ENCODE measurements around the gene NT5M. TPM values are rescaled to one million over a fixed set of nuclear protein-coding genes. Genes with fewer than 3 reads are reported as not detected.

The NT5M gene
- total RNA-seq, 4 donors from 2014 or later, result 3.7 to 15.7 (median 8.0) TPM

GRCh38 chr17:17343160-17343735 lies 40.1 kb downstream of the NT5M start:
- intact Hi-C loops (cut with DNase I; ENCODE audit: low total_unique reads), result no loop called here
- no peak overlapping the region for H3K27ac ChIP-seq
- no peak for DNase-seq
- no peak for TF ChIP-seq CTCF (IDR thresholded peaks at IDR 0.05 in 4 of 5, conservative IDR thresholded peaks at IDR 0.05 in 1 of 5)
- no peak for TF ChIP-seq POLR2A (IDR thresholded peaks at IDR 0.05)
- ATAC-seq, result no peak
- no peak overlapping the region for H3K4me3 ChIP-seq
- H3K36me3 ChIP-seq, result no peaks in the 10 kb centered on the region
- no peaks in the 10 kb centered on the region for H3K9me3 ChIP-seq
- H3K4me1 ChIP-seq, result peaks cover 0 to 9% of the 10 kb centered on the region in 2 donors
- no peaks in the 10 kb centered on the region for H3K27me3 ChIP-seq
- in situ Hi-C loops (cut with MboI; ENCODE audit: low sequenced_read_pairs in 4 of 4), result no loop called here

DNA sequence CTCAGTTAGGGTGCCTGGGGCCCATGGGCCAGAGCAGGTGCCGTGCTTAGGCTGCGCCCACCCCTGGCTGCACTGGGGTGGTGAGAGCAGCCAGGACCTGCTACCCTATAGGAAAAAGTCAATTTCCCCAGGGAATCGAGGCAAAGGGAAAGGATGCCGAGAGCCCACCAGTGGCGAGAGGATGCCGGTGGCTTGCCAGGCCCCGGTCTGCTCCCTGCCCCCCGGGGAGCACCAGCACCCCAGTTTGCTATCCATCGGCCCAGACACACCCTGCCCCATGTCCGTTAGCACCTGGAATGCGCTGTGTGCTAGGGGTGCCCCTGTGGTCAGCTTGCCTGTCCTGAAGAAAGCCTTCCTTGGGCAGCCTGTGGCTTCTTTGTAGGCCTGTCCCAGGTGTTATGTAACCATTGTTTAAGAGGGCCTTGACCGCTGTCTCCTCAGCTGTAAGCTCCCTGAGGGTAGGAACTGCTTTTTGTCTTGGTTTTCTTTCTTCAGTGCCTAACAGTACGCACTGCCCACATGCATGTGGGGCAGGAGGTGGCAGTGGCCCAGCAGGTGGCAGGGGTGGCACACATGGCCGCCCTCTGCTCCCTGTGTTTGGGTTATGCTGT lies 40.8 kb downstream of the NT5M start:
- intact Hi-C loops (cut with DNase I; ENCODE audit: low total_unique reads), result no loop called here
- no peaks in the 10 kb centered on the region for H3K27me3 ChIP-seq
- DNase-seq (no peak), ATAC-seq (peak in 1 of 2 donors; percentile 21)
- TF ChIP-seq CTCF (IDR thresholded peaks at IDR 0.05 in 4 of 5, conservative IDR thresholded peaks at IDR 0.05 in 1 of 5), result no peak
- no peak for TF ChIP-seq POLR2A (IDR thresholded peaks at IDR 0.05)
- no peaks in the 10 kb centered on the region for H3K9me3 ChIP-seq
- no peaks in the 10 kb centered on the region for H3K36me3 ChIP-seq
- H3K4me1 ChIP-seq, result peaks cover 0 to 9% of the 10 kb centered on the region in 2 donors
- in situ Hi-C loops (cut with MboI; ENCODE audit: low sequenced_read_pairs in 4 of 4), result no loop called here
- peak overlapping the region in 1 of 4 donors; percentile 42 for H3K27ac ChIP-seq
- no peak overlapping the region for H3K4me3 ChIP-seq

DNA sequence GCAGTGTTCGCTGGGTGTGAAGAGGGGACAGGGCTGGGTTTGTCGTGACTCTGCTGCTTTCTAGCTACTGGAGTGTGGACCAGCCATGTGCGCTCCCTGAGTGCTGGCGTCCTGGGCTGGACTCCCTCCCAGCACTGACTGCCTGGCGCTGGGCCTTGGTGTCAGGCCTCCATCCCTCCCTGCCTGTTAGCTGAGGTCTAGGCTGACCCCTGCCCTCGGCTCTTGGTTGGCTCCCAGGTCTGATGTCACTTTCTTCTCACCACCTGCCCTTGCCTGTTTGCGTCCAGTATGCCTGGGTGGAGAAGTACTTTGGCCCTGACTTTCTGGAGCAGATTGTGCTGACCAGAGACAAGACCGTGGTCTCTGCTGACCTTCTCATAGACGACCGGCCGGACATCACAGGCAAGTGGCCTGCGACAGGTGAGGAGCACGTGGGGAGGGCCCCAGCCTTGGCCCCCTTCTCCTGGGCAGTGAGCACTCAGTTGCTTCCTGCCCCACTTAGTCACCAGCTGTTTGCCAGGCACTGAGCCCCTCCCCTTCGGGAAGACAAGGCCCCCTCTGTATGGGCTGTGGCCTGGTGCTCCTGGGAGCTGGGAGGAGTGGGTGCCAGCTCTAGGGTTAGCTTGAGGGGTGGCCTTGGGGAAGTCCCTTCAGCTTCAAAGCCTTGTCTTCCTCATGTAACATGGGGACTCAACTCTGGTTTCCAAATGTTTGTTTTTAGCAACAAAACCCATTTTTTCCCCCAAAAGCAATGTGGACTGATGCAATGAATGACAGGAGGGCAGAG lies 41.5 kb downstream of the NT5M start:
- no peak overlapping the region for H3K4me3 ChIP-seq
- DNase-seq, result peak in 1 of 2 donors; percentile 60
- no peaks in the 10 kb centered on the region for H3K27me3 ChIP-seq
- H3K27ac ChIP-seq, result peak overlapping the region in 2 of 4 donors; percentile 39 to 42
- H3K4me1 ChIP-seq, result peaks cover 0 to 9% of the 10 kb centered on the region in 2 donors
- in situ Hi-C loops (cut with MboI; ENCODE audit: low sequenced_read_pairs in 4 of 4) (no loop called here), intact Hi-C loops (cut with DNase I; ENCODE audit: low total_unique reads) (no loop called here)
- no peak for TF ChIP-seq POLR2A (IDR thresholded peaks at IDR 0.05)
- no peak for TF ChIP-seq CTCF (IDR thresholded peaks at IDR 0.05 in 4 of 5, conservative IDR thresholded peaks at IDR 0.05 in 1 of 5)
- H3K9me3 ChIP-seq, result no peaks in the 10 kb centered on the region
- peak; percentile 38 to 66 for ATAC-seq
- H3K36me3 ChIP-seq, result no peaks in the 10 kb centered on the region

GRCh38 chr17:17345294-17345597 lies 42.1 kb downstream of the NT5M start:
- H3K4me3 ChIP-seq, result no peak overlapping the region
- in situ Hi-C loops (cut with MboI; ENCODE audit: low sequenced_read_pairs in 4 of 4), result no loop called here
- no peak overlapping the region for H3K27ac ChIP-seq
- H3K27me3 ChIP-seq, result no peaks in the 10 kb centered on the region
- H3K4me1 ChIP-seq, result peaks cover 0 to 9% of the 10 kb centered on the region in 2 donors
- H3K9me3 ChIP-seq, result no peaks in the 10 kb centered on the region
- intact Hi-C loops (cut with DNase I; ENCODE audit: low total_unique reads), result no loop called here
- no peak for DNase-seq
- no peak for ATAC-seq
- TF ChIP-seq POLR2A (IDR thresholded peaks at IDR 0.05) (no peak), CTCF (IDR thresholded peaks at IDR 0.05 in 4 of 5, conservative IDR thresholded peaks at IDR 0.05 in 1 of 5) (no peak)
- H3K36me3 ChIP-seq, result no peaks in the 10 kb centered on the region

Data from gastrocnemius medialis (tissue), 4 donors.